HG02642 (cell line): ENCODE measurements around the gene MSLN.
"Not testable (repeated sequence)": the region's sequence is repeated elsewhere in the genome, so short reads cannot be mapped to it uniquely, and the experiment has no call there.

Source experiments
- ATAC-seq: cut with Tn5 transposase; IDR thresholded peaks from one replicate; pipeline ENCODE4 v1.9.1; 2021; ENCODE audit warnings: mild to moderate bottlenecking; ENCODE audit not compliant: unreplicated experiment, poor library complexity

The MSLN gene

DNA sequence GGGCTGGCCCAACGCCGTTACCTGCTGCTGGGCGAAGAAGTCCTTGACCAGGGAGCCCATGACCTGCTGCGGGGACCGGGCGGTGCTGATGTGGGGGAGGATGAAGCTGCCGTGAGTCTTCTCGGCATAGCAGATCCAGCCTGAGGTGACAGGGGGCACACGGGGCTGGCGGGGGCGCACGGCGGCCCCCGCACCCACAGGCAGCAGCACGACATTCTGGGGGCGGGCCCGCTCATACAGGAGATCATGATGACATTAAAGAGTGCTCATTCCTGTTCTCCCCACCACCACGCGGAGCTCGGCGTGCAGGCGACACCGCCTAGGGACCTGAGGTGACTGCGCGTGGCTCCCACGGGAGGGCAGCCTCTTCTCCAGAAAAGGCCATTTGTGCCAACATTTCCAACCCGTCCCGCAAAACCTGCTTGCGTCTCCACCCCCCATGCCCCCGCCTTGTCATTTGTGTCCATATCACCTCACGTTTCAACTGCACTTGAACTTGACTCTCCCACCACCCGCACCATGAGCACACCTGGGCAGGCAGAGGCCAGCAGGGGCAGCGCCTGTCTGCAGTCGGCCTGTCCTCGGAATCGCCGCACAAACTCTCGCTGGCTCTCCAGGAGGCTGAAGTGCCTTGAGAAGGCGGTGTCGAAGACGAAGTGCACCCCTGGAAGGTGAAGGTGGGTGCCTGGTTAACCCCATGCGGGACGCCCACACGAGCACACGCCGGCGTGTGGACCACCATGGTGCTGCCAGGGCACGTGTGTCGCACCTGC, 26.1 kb upstream of the MSLN start:
- no peak for ATAC-seq

DNA sequence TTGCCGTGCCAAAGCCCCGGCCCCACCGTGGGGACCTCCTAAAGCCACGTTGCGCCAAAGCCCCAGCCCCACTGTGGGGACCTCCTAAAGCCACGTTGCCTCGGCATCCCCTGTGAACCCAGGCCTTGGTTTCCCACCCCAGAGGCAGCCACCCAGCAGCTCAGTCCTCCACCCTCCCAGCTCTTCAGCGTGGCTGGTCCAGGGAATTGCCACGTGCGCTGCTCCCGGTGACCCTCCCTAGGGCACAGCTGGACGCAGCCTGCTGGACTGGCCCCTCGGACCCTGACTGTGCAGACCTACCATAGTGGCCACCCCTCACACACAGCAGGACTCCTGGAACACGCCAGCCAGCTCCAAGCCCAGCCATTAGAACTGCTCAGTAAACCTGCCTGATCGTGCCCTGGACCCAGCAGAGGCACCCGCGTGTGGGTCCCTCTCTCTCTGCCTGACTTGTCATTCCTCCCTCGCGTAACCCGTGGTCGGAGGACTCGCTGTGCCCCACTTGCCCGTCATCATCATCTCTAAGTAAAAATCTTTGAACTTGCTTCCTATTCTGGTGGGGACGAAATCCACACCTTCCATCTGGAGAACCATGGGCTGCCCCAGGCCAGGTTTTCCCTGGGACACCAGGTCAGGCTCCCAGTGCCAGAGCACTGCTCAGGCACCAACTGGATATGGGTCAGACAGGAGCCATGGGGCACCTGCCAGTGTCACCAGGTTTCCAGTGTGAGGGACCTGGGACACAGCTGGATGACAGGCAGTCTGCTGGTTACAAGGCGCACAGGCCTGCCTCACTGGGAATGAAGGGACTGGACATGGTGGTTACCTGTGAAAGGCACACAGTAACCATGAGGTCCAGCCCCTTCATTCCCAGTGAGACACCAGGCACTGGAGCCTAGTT, 25.3 kb upstream of the MSLN start:
- ATAC-seq: no peak

DNA sequence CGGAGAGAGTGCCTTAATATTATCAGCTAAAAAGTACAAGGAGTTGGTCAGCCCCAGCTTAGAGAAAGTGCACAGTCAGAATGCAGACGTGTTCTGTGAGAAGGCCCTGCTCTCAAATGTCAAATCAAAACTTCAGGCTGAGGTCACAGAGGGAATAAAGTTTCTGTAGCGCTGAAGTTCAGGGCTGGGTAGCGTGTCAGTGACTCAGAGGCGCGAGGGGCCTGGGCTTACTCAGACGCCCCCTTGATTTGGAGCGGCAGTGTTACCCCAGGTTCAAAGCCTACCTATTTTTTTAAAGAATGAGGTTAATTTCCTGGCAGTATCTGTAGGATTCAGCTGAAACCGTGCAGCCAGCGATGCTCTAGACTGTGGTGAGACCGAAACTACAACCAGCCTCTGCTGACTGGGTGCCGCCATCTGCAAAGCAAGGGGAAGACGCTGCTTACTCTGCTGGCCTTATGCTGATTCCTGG, 24.5 kb upstream of the MSLN start:
- ATAC-seq: no peak

DNA sequence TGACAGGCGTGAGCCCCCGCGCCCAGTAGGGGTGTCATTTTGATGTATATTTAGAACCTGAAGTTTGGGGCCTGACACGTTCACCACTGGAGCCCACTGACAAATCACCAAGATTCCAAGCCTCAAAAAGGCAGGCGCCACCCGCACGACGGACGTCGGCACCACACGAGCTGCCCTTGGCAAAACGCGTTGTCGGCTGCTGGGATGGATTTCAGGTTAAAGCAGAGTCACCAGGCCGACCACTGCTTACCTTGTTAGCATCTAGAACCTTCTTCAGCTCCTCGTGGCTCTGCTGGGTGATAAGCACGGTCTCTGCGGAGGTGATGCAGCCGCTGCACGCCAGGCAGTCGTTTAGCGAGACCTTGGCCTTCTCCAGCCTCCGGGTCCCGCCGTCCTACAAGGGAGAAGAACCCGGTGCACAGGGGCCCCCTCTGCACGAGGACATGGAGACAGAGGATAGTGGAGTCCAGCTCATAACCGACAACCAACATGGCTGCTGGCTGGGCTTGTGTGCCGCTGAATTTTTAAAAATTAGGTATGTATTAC, 23.5 kb upstream of the MSLN start:
- no peak for ATAC-seq

DNA sequence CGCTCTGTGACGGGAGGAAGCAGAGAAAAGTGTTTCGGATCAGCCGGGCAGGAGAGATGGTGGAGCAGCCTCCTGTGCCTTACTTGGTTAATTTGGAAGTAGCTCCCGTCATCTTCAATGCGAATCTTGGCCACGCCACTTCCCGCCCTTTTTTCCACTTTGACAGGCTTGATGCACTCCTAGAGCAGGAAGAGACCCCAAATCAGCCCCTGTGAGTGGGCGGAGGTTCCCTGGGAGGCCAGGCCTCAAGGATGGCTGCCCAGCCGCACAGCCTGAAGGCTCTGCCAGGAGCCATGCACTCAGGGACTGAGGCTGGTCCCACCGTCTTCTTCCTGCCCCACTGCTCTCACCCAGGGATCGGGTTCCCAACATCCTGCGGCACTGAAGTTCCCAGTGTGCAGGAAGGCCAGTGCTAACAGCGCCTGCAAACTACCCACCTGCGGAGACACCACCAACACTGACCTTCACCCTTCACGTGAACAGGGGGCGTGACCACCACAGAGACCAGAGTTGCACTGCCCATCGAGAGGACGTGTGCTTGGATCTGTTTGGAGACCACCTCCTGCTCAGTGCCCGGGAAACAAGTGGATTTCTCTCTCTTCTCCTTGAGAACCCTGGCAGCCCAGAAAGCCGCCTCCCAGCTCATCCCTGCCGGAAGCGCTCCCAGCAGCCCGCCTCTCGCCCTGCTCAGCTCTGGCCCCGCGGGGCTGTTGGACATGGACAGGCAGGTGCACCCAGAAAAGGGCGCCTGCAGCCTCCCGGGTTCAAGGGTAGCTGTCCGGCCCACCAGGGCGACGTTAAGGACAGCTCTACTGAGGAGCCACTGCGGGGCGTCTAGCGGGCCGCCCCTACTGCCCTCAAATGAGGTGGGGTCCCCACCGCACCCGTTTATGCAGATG, 20.7 kb upstream of the MSLN start:
- no peak for ATAC-seq

DNA sequence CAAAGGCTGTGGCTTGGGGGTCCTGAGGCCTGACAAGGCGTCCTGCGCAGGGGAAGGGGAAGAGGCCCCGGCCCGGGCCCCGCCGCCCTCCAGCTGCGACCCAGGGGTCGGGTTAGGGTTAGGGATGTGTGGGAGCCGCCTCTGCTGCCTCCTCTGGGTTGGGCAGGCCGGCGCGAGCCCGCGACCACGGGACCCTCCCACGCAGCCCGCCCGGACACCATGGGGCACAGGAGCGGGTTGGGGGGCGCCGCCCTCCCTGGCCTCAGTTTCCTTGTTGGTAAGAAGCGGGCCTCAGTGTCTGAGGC, 20.1 kb upstream of the MSLN start:
- ATAC-seq: peak; percentile 12

DNA sequence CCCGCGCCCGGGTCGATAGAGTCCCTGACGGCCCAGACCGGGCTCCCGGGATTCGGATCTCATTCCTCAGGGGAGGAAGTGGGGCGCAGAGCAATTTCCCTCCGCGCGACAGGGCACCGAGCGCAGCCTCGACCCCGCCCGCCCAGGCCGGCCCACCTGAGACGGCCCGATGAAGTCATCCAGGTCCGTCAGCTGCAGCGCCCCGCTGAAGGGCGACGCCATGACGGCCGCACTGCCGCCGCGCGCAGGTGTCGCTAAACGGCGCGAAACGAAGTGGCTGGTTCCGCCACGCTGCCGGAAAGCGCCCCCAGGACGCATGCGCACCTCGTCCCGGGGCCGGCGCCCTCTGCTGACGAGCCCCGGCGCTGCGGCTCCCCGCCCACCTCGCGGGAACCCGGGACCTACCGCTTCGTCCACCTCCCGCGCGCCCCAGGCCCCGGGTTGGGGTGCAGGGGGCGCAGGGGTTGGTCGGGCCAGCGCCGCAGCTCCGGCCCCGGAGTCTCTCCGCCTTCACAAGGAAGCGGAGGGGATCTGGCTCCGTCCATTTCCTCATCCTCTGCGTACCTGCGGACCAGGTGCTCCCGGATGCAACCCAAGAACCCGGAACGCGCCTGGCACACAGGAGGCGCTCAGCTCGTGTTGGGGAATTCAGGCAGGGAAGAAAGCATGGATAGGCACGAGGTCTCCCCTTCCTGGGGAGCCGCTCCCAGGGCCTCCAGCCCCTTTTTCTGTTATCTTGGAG, 19.6 kb upstream of the MSLN start, which contains the start of gene CIAO3:
CIAO3 (minus strand) TSS at position 234 of the 742 bp plus-strand sequence; CDS start at position 222, 12 bp downstream.
- peak; percentile 82 for ATAC-seq

DNA sequence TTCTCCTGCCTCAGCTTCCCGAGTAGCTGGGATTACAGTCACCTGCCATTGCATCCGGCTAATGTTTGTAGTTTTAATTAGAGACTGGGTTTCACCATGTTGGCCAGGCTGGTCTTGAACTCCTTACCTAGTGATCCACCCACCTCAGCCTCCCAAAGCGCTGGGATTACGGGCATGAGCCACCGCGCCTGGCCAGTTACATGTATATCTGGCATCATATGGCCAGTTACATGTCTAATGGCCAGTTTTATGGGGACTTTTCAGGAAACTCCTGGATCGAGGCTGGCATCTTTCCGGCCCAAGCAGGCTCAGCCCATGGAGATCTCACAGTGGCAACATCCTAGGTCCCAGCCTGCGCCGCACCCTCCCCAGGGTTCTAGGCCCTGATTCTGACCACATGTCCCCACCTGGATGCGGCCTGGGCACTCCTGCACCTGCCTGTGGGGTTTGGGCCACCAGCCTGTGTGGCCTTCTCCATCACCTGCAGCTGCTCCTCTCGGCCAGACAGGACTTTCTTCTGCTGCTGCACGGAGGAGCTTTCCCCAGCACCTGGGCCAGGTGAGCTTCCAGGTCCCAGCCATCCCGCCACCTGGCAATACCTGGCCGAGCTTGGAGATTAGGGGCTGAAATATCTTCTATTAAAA, 18.4 kb upstream of the MSLN start:
- ATAC-seq: no peak

DNA sequence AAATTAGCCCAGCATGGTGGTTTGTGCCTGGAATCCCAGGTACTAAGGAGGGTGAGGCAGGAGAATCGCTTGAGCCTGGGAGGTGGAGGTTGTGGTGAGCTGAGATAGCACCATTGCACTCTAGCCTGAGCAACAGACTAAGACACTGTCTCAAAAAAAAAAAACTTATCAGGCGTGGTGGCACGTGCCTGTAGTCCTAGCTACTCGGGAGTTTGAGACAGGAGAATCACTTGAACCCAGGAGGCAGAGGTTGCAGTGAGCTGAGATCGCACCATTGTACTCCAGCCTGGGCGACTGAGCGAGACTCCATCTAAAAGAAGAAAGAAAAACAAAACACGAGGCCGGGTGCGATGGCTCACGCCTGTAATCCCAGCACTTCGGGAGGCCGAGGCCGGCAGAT, 17.6 kb upstream of the MSLN start:
- not testable (repeated sequence) for ATAC-seq

DNA sequence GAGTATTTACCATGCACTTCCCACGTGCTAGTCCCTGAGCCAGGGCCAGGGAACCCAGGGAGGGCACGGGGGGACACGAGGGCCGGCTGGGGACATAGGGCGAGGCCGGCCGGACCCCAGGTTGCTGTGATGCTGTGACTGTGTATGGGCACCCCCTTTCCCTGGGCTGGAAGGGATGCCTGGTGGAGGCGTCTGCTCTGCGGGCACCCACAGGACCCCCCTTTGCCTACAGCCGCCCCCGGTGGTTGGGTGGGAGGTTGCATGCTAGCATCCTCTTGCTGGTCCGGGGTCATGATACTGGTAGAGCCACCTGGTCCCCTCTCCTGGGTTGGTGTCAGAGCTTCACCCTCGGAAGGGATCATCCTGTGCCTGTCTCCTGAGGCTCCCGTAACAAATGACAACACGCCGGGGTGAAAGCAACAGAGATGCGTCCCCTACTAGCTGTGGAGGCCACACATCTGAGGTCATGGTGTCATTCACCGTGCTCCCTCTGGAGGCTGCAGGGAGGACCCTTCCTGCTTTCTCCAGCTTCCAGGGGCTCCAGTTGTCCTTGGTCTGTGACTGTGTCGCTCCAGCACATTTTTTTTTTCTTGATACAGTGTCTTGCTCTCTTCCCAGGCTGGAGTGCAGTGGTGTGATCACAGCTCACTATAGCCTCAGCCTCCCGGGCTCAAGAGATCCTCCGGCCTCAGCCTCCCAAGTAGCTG, 16.6 kb upstream of the MSLN start:
- no peak for ATAC-seq

DNA sequence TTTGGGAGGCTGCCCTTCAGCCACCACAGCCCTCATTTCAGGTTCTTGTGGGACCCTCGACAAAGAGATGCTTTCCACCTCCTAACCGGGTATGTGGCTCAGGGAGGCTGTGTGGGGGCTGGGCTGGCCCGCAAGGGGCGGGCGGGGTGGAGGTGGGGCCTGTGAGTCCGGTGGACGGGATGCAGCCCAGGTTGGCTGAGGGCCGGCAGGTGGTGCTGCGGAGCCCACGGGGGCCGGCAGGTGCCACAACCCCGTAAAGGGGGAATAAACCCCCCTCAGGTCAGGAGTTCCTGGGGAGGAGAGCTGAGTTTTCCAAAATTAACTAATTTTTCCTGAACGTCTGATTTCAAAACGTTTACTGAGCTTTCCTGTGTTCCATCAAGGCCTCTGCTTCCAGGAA, 14.8 kb upstream of the MSLN start:
- ATAC-seq: no peak

DNA sequence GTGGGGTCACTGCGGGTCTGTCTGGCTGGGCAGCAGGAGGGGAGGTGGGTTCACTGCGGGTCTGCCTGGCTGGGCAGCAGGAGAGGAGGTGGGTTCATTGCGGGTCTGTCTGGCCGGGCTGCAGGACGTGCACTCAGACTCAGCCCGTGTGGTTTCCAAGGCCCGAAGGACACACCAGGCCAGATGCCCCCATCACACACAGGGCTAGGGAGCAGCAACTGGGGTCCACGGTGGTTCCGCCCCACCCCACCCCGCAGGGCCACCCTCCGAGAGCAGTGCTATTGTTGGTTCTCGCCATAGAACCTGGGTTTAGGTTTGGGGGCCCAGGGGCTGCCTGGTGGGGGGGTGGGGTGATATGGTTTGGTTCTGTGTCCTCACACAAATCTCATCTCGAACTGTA, 13.9 kb upstream of the MSLN start:
- ATAC-seq: no peak

DNA sequence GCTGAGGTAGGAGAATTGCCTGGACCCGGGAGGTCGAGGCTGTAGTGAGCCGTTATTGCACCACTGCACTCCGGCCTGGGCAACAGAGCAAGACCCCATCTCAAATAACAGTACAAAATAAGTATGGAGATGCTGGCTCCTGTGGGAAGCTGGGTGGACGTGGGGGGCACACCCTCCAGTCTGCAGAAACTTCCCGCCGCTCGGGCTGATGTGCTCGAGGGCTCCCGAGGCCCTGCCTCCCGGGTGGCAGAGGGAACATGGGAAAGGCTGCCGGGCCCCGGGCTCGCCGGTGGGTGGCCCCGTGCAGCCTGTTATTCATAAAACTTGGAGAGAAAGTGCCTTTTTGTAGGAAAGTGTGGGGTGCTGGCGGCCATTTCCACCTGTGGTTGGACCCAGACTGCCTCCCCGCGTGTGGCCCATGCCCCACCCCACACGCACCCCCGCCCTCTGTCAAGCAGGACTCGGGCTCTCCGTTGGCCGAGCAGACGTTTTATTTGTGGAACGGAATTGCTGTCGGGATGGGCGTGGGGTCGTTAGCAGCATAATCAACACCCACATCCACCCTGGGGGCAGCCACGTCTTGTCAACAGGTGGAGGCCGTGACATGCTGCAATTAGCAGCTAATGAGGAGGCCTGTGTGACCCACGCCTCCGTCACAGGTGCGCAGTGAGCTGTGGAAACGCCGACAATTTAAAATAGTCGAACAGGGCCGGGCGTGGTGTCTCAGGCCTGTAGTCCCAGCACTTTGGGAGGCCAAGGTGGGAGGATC, 12.4 kb upstream of the MSLN start:
- no peak for ATAC-seq

DNA sequence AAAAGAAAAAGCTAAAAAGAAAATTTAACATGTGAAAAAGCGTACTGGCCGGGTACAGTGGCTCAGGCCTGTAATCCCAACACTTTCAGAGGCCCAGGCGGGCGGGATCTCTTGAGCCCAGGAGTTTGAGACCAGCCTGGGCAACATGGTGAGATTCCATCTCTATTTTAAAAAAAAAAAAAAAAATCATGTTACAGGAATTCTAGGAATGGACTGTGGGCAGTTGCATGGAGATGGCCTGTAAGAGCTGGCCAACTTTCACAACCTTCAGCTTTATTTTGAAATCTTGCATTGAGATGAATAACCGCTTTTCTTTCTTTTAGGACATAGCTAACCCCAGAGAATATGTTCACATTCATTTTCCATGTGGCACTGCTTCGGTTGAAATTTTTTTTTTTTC, 11.5 kb upstream of the MSLN start:
- ATAC-seq: no peak

DNA sequence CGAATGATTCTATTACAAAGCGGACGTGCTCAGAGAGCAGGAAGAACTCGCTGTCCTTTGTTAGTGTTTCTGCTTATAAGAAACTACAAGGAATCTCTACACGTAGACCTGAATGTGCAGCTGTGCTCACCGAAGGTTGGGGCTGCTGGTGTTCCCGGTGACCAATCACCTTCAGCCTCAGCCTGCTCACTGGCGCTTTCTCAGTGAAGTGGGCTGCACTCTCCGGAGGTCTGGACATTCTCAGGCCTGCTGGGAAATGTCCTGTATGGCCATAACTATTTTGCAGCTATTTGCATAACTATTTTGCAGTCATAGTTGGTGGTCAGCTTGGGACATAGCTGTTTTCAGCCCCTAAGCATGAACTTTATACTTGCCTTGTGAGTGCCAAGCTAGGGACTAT, 10.0 kb upstream of the MSLN start:
- no peak for ATAC-seq

DNA sequence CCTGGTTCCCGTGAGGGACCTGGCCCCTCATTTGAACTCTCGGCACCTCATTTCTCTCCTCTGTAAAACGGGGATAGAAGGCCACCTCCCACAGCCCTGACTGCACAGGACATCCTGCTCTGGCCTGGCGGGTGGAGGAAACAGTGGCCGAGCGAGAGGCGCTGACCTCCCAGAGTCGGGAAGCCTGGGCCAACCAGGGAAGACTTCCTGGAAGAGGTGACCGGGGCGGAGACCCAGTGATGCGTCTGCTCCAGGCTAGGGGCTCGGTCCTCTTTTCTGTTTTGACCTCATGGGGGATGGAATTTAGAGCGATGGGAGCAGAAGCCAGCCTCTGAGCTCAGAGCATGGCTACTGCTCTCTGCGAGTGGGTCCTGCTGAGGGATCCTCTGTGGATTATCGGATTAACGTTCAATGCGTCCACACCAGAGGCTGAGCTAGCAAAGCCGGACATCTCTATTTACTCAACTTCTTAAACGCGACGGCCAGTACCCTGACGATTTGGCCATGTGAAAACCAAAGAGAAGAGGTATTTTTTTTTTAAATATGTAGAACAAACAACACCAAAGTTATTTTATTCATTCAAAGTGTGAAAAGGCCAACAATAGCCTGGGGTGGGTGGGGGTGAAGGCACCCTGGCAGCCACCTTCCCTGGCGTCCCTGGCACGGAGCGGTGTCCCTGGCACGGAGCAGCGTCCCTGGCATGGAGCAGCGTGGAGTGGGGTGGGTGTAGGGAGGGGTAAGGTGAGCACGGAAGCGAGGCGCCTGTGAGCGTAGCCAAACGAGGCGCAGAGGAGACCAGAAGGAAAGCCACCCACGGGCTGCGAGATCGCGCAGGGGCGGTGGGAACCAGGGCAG, 9.2 kb upstream of the MSLN start:
- no peak for ATAC-seq

DNA sequence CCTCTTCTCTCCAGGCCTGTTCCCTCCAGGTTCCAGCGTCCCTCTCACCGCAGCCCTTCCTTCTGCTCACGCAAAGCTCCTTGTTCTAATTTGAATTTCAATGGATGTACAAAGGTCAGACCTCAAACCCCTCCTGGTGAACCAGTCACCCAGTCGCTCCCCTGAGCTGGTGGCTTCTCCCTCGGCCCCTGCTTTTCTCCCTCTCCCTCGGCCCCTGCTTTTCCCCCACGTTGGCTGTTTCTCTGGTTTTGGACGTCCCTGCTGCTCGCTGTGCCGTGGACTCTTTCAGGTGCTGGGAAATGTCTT, 8.6 kb upstream of the MSLN start:
- no peak for ATAC-seq
